Activated CD4-positive, alpha-beta T cell treated with anti-CD3 and anti-CD28 coated beads, Interleukin-2, amount 10 ng/mL, durations not matched to agents 24 days and 14 days (primary cell): Measurements from ENCODE around the gene CTDSP2. TPM values are rescaled to one million over a fixed set of nuclear protein-coding genes. Genes with fewer than 3 reads are reported as not detected.
"Not testable (repeated sequence)": the region's sequence is repeated elsewhere in the genome, so short reads cannot be mapped to it uniquely, and the experiment has no call there.

Source experiments
- DNase-seq: peaks from one replicate; pipeline ENCODE4 v3.0.0; 2022
- H3K27ac Mint-ChIP-seq: one replicate; pipeline ENCODE4 v1.8.0; 2022; ENCODE audit warnings: mild to moderate bottlenecking, mixed read lengths
- H3K27me3 Mint-ChIP-seq: one replicate; pipeline ENCODE4 v1.8.0; 2022; ENCODE audit warnings: mixed read lengths
- H3K36me3 Mint-ChIP-seq: one replicate; pipeline ENCODE4 v1.8.0; 2022; ENCODE audit warnings: low read depth, mild to moderate bottlenecking, mixed read lengths
- H3K4me1 Mint-ChIP-seq: one replicate; pipeline ENCODE4 v1.8.0; 2021; ENCODE audit warnings: mixed read lengths
- H3K4me3 Mint-ChIP-seq: one replicate; pipeline ENCODE4 v1.8.0; 2022; ENCODE audit warnings: mild to moderate bottlenecking, moderate library complexity, mixed read lengths
- H3K9me3 Mint-ChIP-seq: one replicate; pipeline ENCODE4 v1.8.0; 2021; ENCODE audit warnings: mixed read lengths
- intact Hi-C: fragments of 100-400 bp; cut with micrococcal nuclease; formaldehyde crosslinking; loops from one replicate; pipeline ENCODE4 v1.15.1; 2023
- total RNA-seq: library from RNA; stranded (reverse); gene quantifications from 2 replicates; pipeline ENCODE4 v1.2.3, GENCODE V29; 2022

CTDSP2 gene
- total RNA-seq, 1 donor from 2014 or later, result 82.7 TPM

- intact Hi-C loops, result loop anchor here (5.0 kb wide), 1 partner anchor 38 kb away; no protein-coding TSS in a partner anchor
- no peak for DNase-seq
Observed at GRCh38 chr12:57869927-57870318, 23.4 kb upstream of the CTDSP2 start.

GRCh38 chr12:57869298-57869926, 22.9 kb upstream of the CTDSP2 start:
- intact Hi-C loops, result loop anchor here (5.0 kb wide), 1 partner anchor 37 kb away; no protein-coding TSS in a partner anchor
- peaks cover 8% of the 10 kb centered on the region for H3K27me3 Mint-ChIP-seq
- no peaks in the 10 kb centered on the region for H3K36me3 Mint-ChIP-seq

More at GRCh38 chr12:57869927-57870318, 23.4 kb upstream of the CTDSP2 start:
- Mint-ChIP-seq H3K27ac (no peak overlapping the region), H3K9me3 (no peaks in the 10 kb centered on the region), H3K36me3 (no peaks in the 10 kb centered on the region), H3K4me3 (no peak overlapping the region), H3K27me3 (peaks cover 6% of the 10 kb centered on the region), H3K4me1 (peaks cover 5% of the 10 kb centered on the region)

GRCh38 chr12:57868851-57869268, 22.3 kb upstream of the CTDSP2 start:
- H3K27me3 Mint-ChIP-seq, result peaks cover 8% of the 10 kb centered on the region
- no peaks in the 10 kb centered on the region for H3K9me3 Mint-ChIP-seq
- H3K4me1 Mint-ChIP-seq, result peaks cover 7% of the 10 kb centered on the region
- no peak overlapping the region for H3K4me3 Mint-ChIP-seq
- H3K27ac Mint-ChIP-seq, result no peak overlapping the region
- no peak for DNase-seq
- intact Hi-C loops, result loop anchor here (5.0 kb wide), 1 partner anchor 37 kb away; no protein-coding TSS in a partner anchor
- no peaks in the 10 kb centered on the region for H3K36me3 Mint-ChIP-seq

More at GRCh38 chr12:57869298-57869926, 22.9 kb upstream of the CTDSP2 start:
- H3K4me3 Mint-ChIP-seq, result no peak overlapping the region
- no peak overlapping the region for H3K27ac Mint-ChIP-seq
- H3K4me1 Mint-ChIP-seq, result peaks cover 7% of the 10 kb centered on the region
- DNase-seq, result no peak
- H3K9me3 Mint-ChIP-seq, result no peaks in the 10 kb centered on the region

- Mint-ChIP-seq H3K27ac (no peak overlapping the region), H3K4me3 (no peak overlapping the region), H3K4me1 (peaks cover 7% of the 10 kb centered on the region), H3K36me3 (no peaks in the 10 kb centered on the region), H3K27me3 (peaks cover 10% of the 10 kb centered on the region), H3K9me3 (no peaks in the 10 kb centered on the region)
- intact Hi-C loops, result loop anchor here (5.0 kb wide), 1 partner anchor 36 kb away; no protein-coding TSS in a partner anchor
- no peak for DNase-seq
Observed at GRCh38 chr12:57868221-57868620, 21.7 kb upstream of the CTDSP2 start.

- no peak for DNase-seq
- Mint-ChIP-seq H3K9me3 (no peaks in the 10 kb centered on the region), H3K27me3 (peaks cover 14% of the 10 kb centered on the region), H3K27ac (no peak overlapping the region), H3K4me3 (no peak overlapping the region), H3K36me3 (no peaks in the 10 kb centered on the region), H3K4me1 (peaks cover 9% of the 10 kb centered on the region)
- intact Hi-C loops, result loop anchor here (5.0 kb wide), 1 partner anchor 34 kb away; no protein-coding TSS in a partner anchor
Observed at GRCh38 chr12:57866308-57867019, 19.9 kb upstream of the CTDSP2 start.

- peak overlapping the region; percentile 71 for H3K27ac Mint-ChIP-seq
- intact Hi-C loops, result loop anchor here (1.0 to 5.0 kb wide), 3 partner anchors 19 to 34 kb away; partner anchors contain the start of gene CTDSP2
- H3K4me1 Mint-ChIP-seq, result peaks cover 9% of the 10 kb centered on the region
- H3K9me3 Mint-ChIP-seq, result no peaks in the 10 kb centered on the region
- H3K4me3 Mint-ChIP-seq, result peak overlapping the region; percentile 77
- H3K27me3 Mint-ChIP-seq, result peaks cover 15% of the 10 kb centered on the region
- DNase-seq, result peak; percentile 85
- no peaks in the 10 kb centered on the region for H3K36me3 Mint-ChIP-seq
Observed at GRCh38 chr12:57865084-57865751, 18.7 kb upstream of the CTDSP2 start.

- Mint-ChIP-seq H3K27me3 (peaks cover 21% of the 10 kb centered on the region), H3K9me3 (no peaks in the 10 kb centered on the region), H3K36me3 (no peaks in the 10 kb centered on the region), H3K4me1 (peaks cover 9% of the 10 kb centered on the region), H3K27ac (peak overlapping the region; percentile 48), H3K4me3 (peak overlapping the region; percentile 61)
- DNase-seq, result no peak
- intact Hi-C loops, result loop anchor here (1.0 to 5.0 kb wide), 3 partner anchors 18 to 35 kb away; partner anchors contain the start of gene CTDSP2
Observed at GRCh38 chr12:57864442-57865083, 18.0 kb upstream of the CTDSP2 start.

- peaks cover 9% of the 10 kb centered on the region for H3K4me1 Mint-ChIP-seq
- no peaks in the 10 kb centered on the region for H3K36me3 Mint-ChIP-seq
- H3K27ac Mint-ChIP-seq, result no peak overlapping the region
- H3K4me3 Mint-ChIP-seq, result no peak overlapping the region
- intact Hi-C loops, result no loop called here
- no peak for DNase-seq
- H3K9me3 Mint-ChIP-seq, result no peaks in the 10 kb centered on the region
- peaks cover 25% of the 10 kb centered on the region for H3K27me3 Mint-ChIP-seq
Observed at GRCh38 chr12:57863676-57864075, 17.1 kb upstream of the CTDSP2 start.

- Mint-ChIP-seq H3K27ac (no peak overlapping the region), H3K36me3 (no peaks in the 10 kb centered on the region)
Observed at GRCh38 chr12:57861967-57862366, 15.4 kb upstream of the CTDSP2 start.

GRCh38 chr12:57860883-57861282, 14.4 kb upstream of the CTDSP2 start:
- H3K4me1 Mint-ChIP-seq, H3K27ac Mint-ChIP-seq, H3K9me3 Mint-ChIP-seq, H3K4me3 Mint-ChIP-seq, H3K36me3 Mint-ChIP-seq, intact Hi-C loops, DNase-seq: not testable (repeated sequence)
- H3K27me3 Mint-ChIP-seq, result peaks cover 34% of the 10 kb centered on the region

More at GRCh38 chr12:57861967-57862366, 15.4 kb upstream of the CTDSP2 start:
- intact Hi-C loops, result no loop called here
- Mint-ChIP-seq H3K4me1 (peaks cover 9% of the 10 kb centered on the region), H3K27me3 (peaks cover 27% of the 10 kb centered on the region), H3K9me3 (no peaks in the 10 kb centered on the region), H3K4me3 (no peak overlapping the region)
- no peak for DNase-seq

- Mint-ChIP-seq H3K27ac (no peak overlapping the region), H3K36me3 (no peaks in the 10 kb centered on the region), H3K4me3 (no peak overlapping the region), H3K9me3 (no peaks in the 10 kb centered on the region), H3K27me3 (peaks cover 39% of the 10 kb centered on the region), H3K4me1 (peaks cover 3% of the 10 kb centered on the region)
- no peak for DNase-seq
- intact Hi-C loops, result no loop called here
Observed at GRCh38 chr12:57859121-57859520, 12.6 kb upstream of the CTDSP2 start.

- intact Hi-C loops, DNase-seq, H3K36me3 Mint-ChIP-seq, H3K9me3 Mint-ChIP-seq, H3K4me3 Mint-ChIP-seq, H3K4me1 Mint-ChIP-seq, H3K27ac Mint-ChIP-seq: not testable (repeated sequence)
- H3K27me3 Mint-ChIP-seq, result peaks cover 43% of the 10 kb centered on the region
Observed at GRCh38 chr12:57858123-57858522, 11.6 kb upstream of the CTDSP2 start.

- Mint-ChIP-seq H3K9me3 (no peaks in the 10 kb centered on the region), H3K27me3 (peaks cover 51% of the 10 kb centered on the region), H3K27ac (no peak overlapping the region), H3K4me1 (peaks cover 3% of the 10 kb centered on the region), H3K4me3 (no peak overlapping the region), H3K36me3 (no peaks in the 10 kb centered on the region)
- intact Hi-C loops, result no loop called here
- no peak for DNase-seq
Observed at GRCh38 chr12:57854965-57855364, 8.4 kb upstream of the CTDSP2 start.
